ENCODE measurements around the gene TRPC6.

DNA sequence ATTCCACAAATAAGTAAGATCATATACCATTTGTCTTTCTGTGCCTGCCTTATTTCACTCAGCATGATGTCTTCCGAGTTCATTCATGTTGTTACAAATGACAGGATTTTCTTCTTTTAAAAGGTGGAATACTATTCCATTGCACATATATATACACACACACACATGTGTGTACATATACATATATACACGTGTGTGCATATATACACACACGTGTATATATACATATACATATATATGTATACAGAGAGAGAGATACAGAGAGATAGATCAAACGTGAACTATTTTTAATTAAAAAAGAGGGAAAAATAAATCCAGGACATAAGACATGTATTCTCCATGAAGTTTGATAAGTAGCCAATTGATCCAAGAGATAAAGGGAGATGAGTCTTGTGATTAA is 108.1 kb downstream of the TRPC6 start:
- TF ChIP-seq, protein P1, sequence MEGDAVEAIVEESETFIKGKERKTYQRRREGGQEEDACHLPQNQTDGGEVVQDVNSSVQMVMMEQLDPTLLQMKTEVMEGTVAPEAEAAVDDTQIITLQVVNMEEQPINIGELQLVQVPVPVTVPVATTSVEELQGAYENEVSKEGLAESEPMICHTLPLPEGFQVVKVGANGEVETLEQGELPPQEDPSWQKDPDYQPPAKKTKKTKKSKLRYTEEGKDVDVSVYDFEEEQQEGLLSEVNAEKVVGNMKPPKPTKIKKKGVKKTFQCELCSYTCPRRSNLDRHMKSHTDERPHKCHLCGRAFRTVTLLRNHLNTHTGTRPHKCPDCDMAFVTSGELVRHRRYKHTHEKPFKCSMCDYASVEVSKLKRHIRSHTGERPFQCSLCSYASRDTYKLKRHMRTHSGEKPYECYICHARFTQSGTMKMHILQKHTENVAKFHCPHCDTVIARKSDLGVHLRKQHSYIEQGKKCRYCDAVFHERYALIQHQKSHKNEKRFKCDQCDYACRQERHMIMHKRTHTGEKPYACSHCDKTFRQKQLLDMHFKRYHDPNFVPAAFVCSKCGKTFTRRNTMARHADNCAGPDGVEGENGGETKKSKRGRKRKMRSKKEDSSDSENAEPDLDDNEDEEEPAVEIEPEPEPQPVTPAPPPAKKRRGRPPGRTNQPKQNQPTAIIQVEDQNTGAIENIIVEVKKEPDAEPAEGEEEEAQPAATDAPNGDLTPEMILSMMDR (IDR thresholded peaks at IDR 0.05): no peak
- TF ChIP-seq POLR2A (IDR thresholded peaks at IDR 0.05): no peak
